K562 (cell line): ENCODE measurements around the gene TMEM150C. TPM values are rescaled to one million over a fixed set of nuclear protein-coding genes. Genes with fewer than 3 reads are reported as not detected.

ENCODE experiments used
- ATAC-seq: fragments of 200-7000 bp; cut with Tn5 transposase; 3 replicates; pipeline ENCODE4 v1.9.1; 2020; ENCODE audit warnings: moderate library complexity
- BruUV-seq: library from RNA; stranded (reverse); fragments of 400-500 nt; replicated peaks from 2 replicates; lab custom pipeline; 2021; lab: Mats Ljungman, UMichigan
- CTCF ChIA-PET: fragments of 300-600 bp; formaldehyde crosslinking; extraction: SDS; loops from one replicate; lab custom pipeline; 2021; ENCODE audit warnings: low intra/inter-chr PET ratio; lab: Yijun Ruan, JAX
- POLR2A ChIA-PET: fragments of 300-600, 350-650 bp; sonication (Branson Sonifier 250); formaldehyde crosslinking; extraction: SDS; loops from one replicate; lab custom pipeline; 2021; ENCODE audit warnings: antibody characterized with exemption, inconsistent platforms; lab: Yijun Ruan, JAX
- DNase-seq, 4 experiments: peaks; one replicate each; pipeline versions ENCODE4 v3.0.0 to v3.0.0-alpha.2; 2011 to 2018; ENCODE audit warnings: low spot score in 3 of 4, mixed read lengths in 3 of 4; ENCODE audit errors: extremely low read depth in 1 of 4
- FAIRE-seq: peaks from 2 replicates; lab custom pipeline; 2011; peaks lifted over from hg19 to GRCh38; lab: Jason Lieb, UNC
- H2AFZ ChIP-seq: 2 replicates; pipeline ENCODE4 v1.6.0; 2011; ENCODE audit warnings: low read depth, low read length, control low read depth, inconsistent platforms
- H3K27ac ChIP-seq: fragments of 200-600 bp; 3 replicates; pipeline ENCODE4 v1.8.0; 2011; ENCODE audit warnings: low read depth, mild to moderate bottlenecking, control low read depth, inconsistent platforms, low read length, moderate library complexity, mixed read lengths; ENCODE audit errors: extremely low read depth
- H3K27me3 ChIP-seq, 2 experiments: fragments of 300-600 bp in 1 of 2; 2 replicates in 1 of 2; 3 replicates in 1 of 2; pipeline versions ENCODE4 v1.6.0 to v1.8.0; 2011; ENCODE audit warnings: inconsistent platforms in 2 of 2, low read length in 2 of 2, mild to moderate bottlenecking in 1 of 2, mixed read lengths in 1 of 2, moderate library complexity in 1 of 2; ENCODE audit not compliant: control insufficient read depth in 2 of 2, insufficient read depth in 2 of 2
- H3K36me3 ChIP-seq: fragments of 300-600 bp; 3 replicates; pipeline ENCODE4 v1.8.0; 2011; ENCODE audit warnings: mild to moderate bottlenecking, low read length, inconsistent platforms; ENCODE audit not compliant: control insufficient read depth, insufficient read depth
- H3K4me1 ChIP-seq, 2 experiments: fragments of 200-600 bp in 1 of 2; replicated peaks in 1 of 2; 2 replicates in 1 of 2; 3 replicates in 1 of 2; pipeline versions ENCODE4 v1.5.1 to v1.8.0; 2011; ENCODE audit warnings: inconsistent platforms in 2 of 2, low read length in 2 of 2, mild to moderate bottlenecking in 1 of 2, mixed read lengths in 1 of 2, moderate library complexity in 1 of 2; ENCODE audit not compliant: control insufficient read depth in 2 of 2, insufficient read depth in 2 of 2
- H3K4me2 ChIP-seq: 2 replicates; pipeline ENCODE4 v1.6.1; 2011; ENCODE audit warnings: low read length, control low read depth, inconsistent platforms, mixed read lengths; ENCODE audit not compliant: insufficient read depth
- H3K4me3 ChIP-seq: fragments of 200-600 bp; sonication (generic), shearing (Covaris generic); 2 replicates; pipeline ENCODE4 v1.5.1; 2016; ENCODE audit warnings: control low read depth, inconsistent platforms
- H3K79me2 ChIP-seq: fragments of 200-600 bp; 3 replicates; pipeline ENCODE4 v1.8.0; 2011; ENCODE audit warnings: low read length, inconsistent platforms; ENCODE audit not compliant: control insufficient read depth, insufficient read depth
- H3K9ac ChIP-seq, 2 experiments: 2 replicates each; pipeline versions ENCODE4 v1.6.0 to v1.6.1; 2011; ENCODE audit warnings: low read depth in 2 of 2, low read length in 2 of 2, control low read depth in 1 of 2, inconsistent platforms in 1 of 2, mild to moderate bottlenecking in 1 of 2, mixed read lengths in 1 of 2; ENCODE audit not compliant: insufficient read depth in 1 of 2
- H3K9me1 ChIP-seq: one replicate; pipeline ENCODE4 v1.6.0; 2011; ENCODE audit warnings: inconsistent platforms, mild to moderate bottlenecking, low read length, moderate library complexity; ENCODE audit not compliant: control insufficient read depth, insufficient read depth
- H3K9me3 ChIP-seq: replicated peaks from 2 replicates; pipeline ENCODE4 v1.5.1; 2011; ENCODE audit warnings: low read depth, low read length, inconsistent platforms; ENCODE audit not compliant: control insufficient read depth, insufficient read depth
- H4K20me1 ChIP-seq: replicated peaks from 2 replicates; pipeline ENCODE4 v1.6.1; 2011; ENCODE audit warnings: low read length, inconsistent platforms, mixed read lengths; ENCODE audit not compliant: control insufficient read depth, insufficient read depth
- CHCHD3 ChIP-seq: fragments of 250-450 bp; sonication (Bioruptor Pico); IDR thresholded peaks from 2 replicates; pipeline ENCODE4 v2.1.2; 2022; ENCODE audit warnings: mild to moderate bottlenecking
- FOXK2 ChIP-seq, 2 experiments: fragments of 450-650 bp; IDR thresholded peaks in 1 of 2; conservative IDR thresholded peaks in 1 of 2; 2 replicates each; pipeline ENCODE4 v1.6.1; 2016; ENCODE audit warnings: low read depth in 2 of 2, mild to moderate bottlenecking in 1 of 2
- NCOA1 ChIP-seq: fragments of 450-650 bp; IDR thresholded peaks from 2 replicates; pipeline ENCODE4 v1.6.1; 2016; ENCODE audit warnings: low read depth
- NR2C1 ChIP-seq, 2 experiments: fragments of 450-650 bp; IDR thresholded peaks; 2 replicates each; pipeline ENCODE4 v1.6.1; 2017; ENCODE audit warnings: mild to moderate bottlenecking in 2 of 2, antibody characterized with exemption in 1 of 2, inconsistent platforms in 1 of 2, missing compliant biosample characterization in 1 of 2, missing genetic modification characterization in 1 of 2
- SOX6 ChIP-seq: fragments of 450-650 bp; IDR thresholded peaks from 2 replicates; pipeline ENCODE4 v1.6.1; 2014; ENCODE audit warnings: mild to moderate bottlenecking
- TEAD2 ChIP-seq: fragments of 450-650 bp; IDR thresholded peaks from 2 replicates; pipeline ENCODE4 v1.6.1; 2016; ENCODE audit warnings: missing genetic modification characterization, control low read depth, missing compliant biosample characterization
- ZBTB17 ChIP-seq: fragments of 450-650 bp; formaldehyde crosslinking; IDR thresholded peaks from 2 replicates; pipeline ENCODE4 v1.4.0; 2020; ENCODE audit warnings: mild to moderate bottlenecking
- ZNF274 ChIP-seq: IDR thresholded peaks from 2 replicates; pipeline ENCODE4 v1.6.1; 2011; ENCODE audit warnings: low read depth, mild to moderate bottlenecking, low read length, moderate library complexity, borderline replicate concordance
- ZNF592 ChIP-seq: fragments of 450-650 bp; IDR thresholded peaks from 2 replicates; pipeline ENCODE4 v1.6.1; 2017; ENCODE audit warnings: antibody characterized with exemption, mild to moderate bottlenecking
- WGBS: fragments of 100-300 bp; shearing (Covaris generic); methylation state at CpG from one replicate; pipeline ENCODE4 v1.1.6; 2016; ENCODE audit warnings: low coverage, mixed read lengths; ENCODE audit not compliant: insufficient coverage; ENCODE audit errors: missing lambda C conversion rate; 5-methylcytosine and 5-hydroxymethylcytosine counted together
- in situ Hi-C: fragments of 300-500 bp; cut with MboI; formaldehyde crosslinking; loops from 4 replicates; pipeline ENCODE4 v1.15.0; 2018; ENCODE audit warnings: inconsistent platforms, mixed read lengths
- intact Hi-C: fragments of 100-400 bp; cut with micrococcal nuclease; formaldehyde crosslinking; loops from 2 replicates; pipeline ENCODE4 v1.14.2; 2022
- polyA plus RNA-seq, 8 experiments: library from polyadenylated mRNA; depleted of rRNA in 4 of 8; stranded (reverse) in 5 of 8; unstranded in 3 of 8; fragments of >200 nt; fragmentation: Nextera tagmentation in 2 of 8; fragmentation: Illumina TruSeq in 1 of 8; extraction: Ambion mirVana in 2 of 8; extraction: Trizol in 1 of 8; gene quantifications; 2 replicates each; pipeline versions ENCODE4 v1.2.1 to v1.2.3, GENCODE V29; 2011 to 2014; ENCODE audit warnings: inconsistent platforms in 1 of 8, missing spikeins in 1 of 8
- total RNA-seq, 7 experiments: library from RNA; depleted of rRNA in 6 of 7; stranded (reverse); fragments of >200 nt in 6 of 7; fragmentation: Illumina TruSeq in 2 of 7; extraction: Trizol in 2 of 7; gene quantifications; 2 replicates each; pipeline versions ENCODE4 v1.2.1 to v1.2.3, GENCODE V29; 2011 to 2021; ENCODE audit warnings: low replicate concordance in 1 of 7
- TF ChIP-seq, protein P1 (sequence below), 2 experiments: fragments of 450-650 bp in 1 of 2; sonication (generic) in 1 of 2; formaldehyde crosslinking; conservative IDR thresholded peaks; 2 replicates each; pipeline versions ENCODE4 v1.4.0 to v1.8.1; 2020 to 2022; ENCODE audit warnings: mild to moderate bottlenecking in 1 of 2, missing genetic modification reagents in 1 of 2
- TF ChIP-seq, protein P2 (sequence below), 2 experiments: IDR thresholded peaks in 1 of 2; conservative IDR thresholded peaks in 1 of 2; 2 replicates each; pipeline ENCODE4 v1.6.1; 2016; ENCODE audit warnings: low read depth in 2 of 2, mild to moderate bottlenecking in 1 of 2, missing compliant biosample characterization in 1 of 2, missing genetic modification characterization in 1 of 2, moderate library complexity in 1 of 2
- TF ChIP-seq, protein P3 (sequence below): IDR thresholded peaks from 2 replicates; pipeline ENCODE4 v1.6.1; 2011; ENCODE audit not compliant: insufficient read length; ENCODE audit errors: extremely low read depth

Gene TMEM150C
- total and polyA plus RNA-seq, 9 of the 15 experiments (the other 6 are each of a cell fraction or from before 2014, with no cell fraction given), result 0.07 TPM; not detected in 8

GRCh38 chr4:82493721-82494425, 67.9 kb downstream of the TMEM150C start:
- Histone ChIP-seq H4K20me1 (no peaks in the 10 kb centered on the region), H3K4me3 (no peak overlapping the region), H3K9ac (no peak overlapping the region), H3K9me3 (no peaks in the 10 kb centered on the region), H3K79me2 (no peaks in the 10 kb centered on the region)
- intact Hi-C loops, result no loop called here
- ChIA-PET CTCF (no interaction called here), POLR2A (interaction anchor here (1.3 kb wide), 1 partner anchor 9 kb away, joined by 3 read pairs; no protein-coding TSS in a partner anchor)
- WGBS, result 0% methylated on average over 2 of the region's 2 CpGs
- BruUV-seq, result no TSS peak
- no peak for TF ChIP-seq NCOA1
- TF ChIP-seq SOX6, result no peak
- no peak for TF ChIP-seq ZNF592
- TF ChIP-seq, protein P1, sequence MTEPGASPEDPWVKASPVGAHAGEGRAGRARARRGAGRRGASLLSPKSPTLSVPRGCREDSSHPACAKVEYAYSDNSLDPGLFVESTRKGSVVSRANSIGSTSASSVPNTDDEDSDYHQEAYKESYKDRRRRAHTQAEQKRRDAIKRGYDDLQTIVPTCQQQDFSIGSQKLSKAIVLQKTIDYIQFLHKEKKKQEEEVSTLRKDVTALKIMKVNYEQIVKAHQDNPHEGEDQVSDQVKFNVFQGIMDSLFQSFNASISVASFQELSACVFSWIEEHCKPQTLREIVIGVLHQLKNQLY (CRISPR knock-in tag; conservative IDR thresholded peaks at IDR 0.05), result no peak
- TF ChIP-seq CHCHD3 (CRISPR knock-in tag), result no peak
- TF ChIP-seq, protein P2, sequence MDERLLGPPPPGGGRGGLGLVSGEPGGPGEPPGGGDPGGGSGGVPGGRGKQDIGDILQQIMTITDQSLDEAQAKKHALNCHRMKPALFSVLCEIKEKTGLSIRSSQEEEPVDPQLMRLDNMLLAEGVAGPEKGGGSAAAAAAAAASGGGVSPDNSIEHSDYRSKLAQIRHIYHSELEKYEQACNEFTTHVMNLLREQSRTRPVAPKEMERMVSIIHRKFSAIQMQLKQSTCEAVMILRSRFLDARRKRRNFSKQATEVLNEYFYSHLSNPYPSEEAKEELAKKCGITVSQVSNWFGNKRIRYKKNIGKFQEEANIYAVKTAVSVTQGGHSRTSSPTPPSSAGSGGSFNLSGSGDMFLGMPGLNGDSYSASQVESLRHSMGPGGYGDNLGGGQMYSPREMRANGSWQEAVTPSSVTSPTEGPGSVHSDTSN (CRISPR knock-in tag; IDR thresholded peaks at IDR 0.05; ENCODE audit: low read depth), result no peak
- TF ChIP-seq, protein P2 (tag; conservative IDR thresholded peaks at IDR 0.05; ENCODE audit: low read depth), result no peak
- no peak for TF ChIP-seq TEAD2
- TF ChIP-seq, protein P3, sequence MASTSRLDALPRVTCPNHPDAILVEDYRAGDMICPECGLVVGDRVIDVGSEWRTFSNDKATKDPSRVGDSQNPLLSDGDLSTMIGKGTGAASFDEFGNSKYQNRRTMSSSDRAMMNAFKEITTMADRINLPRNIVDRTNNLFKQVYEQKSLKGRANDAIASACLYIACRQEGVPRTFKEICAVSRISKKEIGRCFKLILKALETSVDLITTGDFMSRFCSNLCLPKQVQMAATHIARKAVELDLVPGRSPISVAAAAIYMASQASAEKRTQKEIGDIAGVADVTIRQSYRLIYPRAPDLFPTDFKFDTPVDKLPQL, result no peak
- TF ChIP-seq FOXK2 (conservative IDR thresholded peaks at IDR 0.05 in 1 of 2, IDR thresholded peaks at IDR 0.05 in 1 of 2; ENCODE audit: low read depth in 2 of 2), result no peak
- no peak for TF ChIP-seq ZNF274
- TF ChIP-seq NR2C1 (IDR thresholded peaks at IDR 0.05), result no peak
- TF ChIP-seq NR2C1 (tag; IDR thresholded peaks at IDR 0.05), result no peak
- no peak for TF ChIP-seq ZBTB17 (CRISPR knock-in tag)
- TF ChIP-seq, all 486 proteins: peak for 0
- H3K27me3 ChIP-seq, result peaks cover 27 to 41% of the 10 kb centered on the region in 2 experiments
- DNase-seq (no peak), ATAC-seq (no peak), FAIRE-seq (no peak)
- no peaks in the 10 kb centered on the region for H3K4me1 ChIP-seq
- H3K27ac ChIP-seq, result no peak overlapping the region
- no peak overlapping the region for H3K4me2 ChIP-seq
- no peaks in the 10 kb centered on the region for H3K36me3 ChIP-seq
- no peak overlapping the region for H2AFZ ChIP-seq
- H3K9me1 ChIP-seq, result no peaks in the 10 kb centered on the region
- in situ Hi-C loops, result no loop called here
